T-helper 22 cell (primary cell): ENCODE measurements around the gene UNC5C.
"Not testable (repeated sequence)": the region's sequence is repeated elsewhere in the genome, so short reads cannot be mapped to it uniquely, and the experiment has no call there.

ENCODE experiments used
- DNase-seq: peaks from one replicate; pipeline ENCODE4 v3.0.0-alpha.2; 2020; ENCODE audit warnings: low read depth

The UNC5C gene

GRCh38 chr4:95181996-95182306, 366.8 kb downstream of the UNC5C start:
- no peak for DNase-seq

- peak; percentile 2 for DNase-seq
Observed at GRCh38 chr4:95181243-95181995, 367.4 kb downstream of the UNC5C start.

GRCh38 chr4:95180531-95181242, 368.1 kb downstream of the UNC5C start:
- no peak for DNase-seq

GRCh38 chr4:95178938-95179337, 369.8 kb downstream of the UNC5C start:
- DNase-seq: no peak

GRCh38 chr4:95171377-95171776, 377.4 kb downstream of the UNC5C start:
- not testable (repeated sequence) for DNase-seq

GRCh38 chr4:95170176-95170575, 378.6 kb downstream of the UNC5C start:
- DNase-seq: no peak

DNA sequence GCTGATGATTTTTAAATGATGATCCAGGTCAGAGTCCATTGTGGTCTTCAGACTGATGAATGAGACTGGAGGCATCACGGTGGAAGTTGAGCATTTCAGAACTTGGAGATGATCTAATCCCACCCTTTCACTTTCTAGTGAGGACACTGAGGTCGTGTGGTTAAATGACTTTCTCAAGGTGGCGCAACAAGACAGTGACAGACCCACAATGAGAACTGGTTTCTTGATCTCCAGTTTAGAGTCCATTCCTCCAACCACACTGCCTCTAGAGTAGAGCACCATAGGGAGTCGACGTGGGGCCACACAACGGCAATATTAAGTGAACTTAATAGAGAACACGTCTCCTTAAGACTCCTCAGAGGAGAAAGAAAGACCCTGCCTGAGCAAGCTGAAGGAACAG, 381.0 kb downstream of the UNC5C start:
- DNase-seq: no peak

- DNase-seq: no peak
Observed at GRCh38 chr4:95165926-95166524, 382.7 kb downstream of the UNC5C start.

GRCh38 chr4:95162867-95163266, 385.9 kb downstream of the UNC5C start:
- DNase-seq: no peak

GRCh38 chr4:95161781-95162469, 386.8 kb downstream of the UNC5C start:
- DNase-seq: no peak

DNA sequence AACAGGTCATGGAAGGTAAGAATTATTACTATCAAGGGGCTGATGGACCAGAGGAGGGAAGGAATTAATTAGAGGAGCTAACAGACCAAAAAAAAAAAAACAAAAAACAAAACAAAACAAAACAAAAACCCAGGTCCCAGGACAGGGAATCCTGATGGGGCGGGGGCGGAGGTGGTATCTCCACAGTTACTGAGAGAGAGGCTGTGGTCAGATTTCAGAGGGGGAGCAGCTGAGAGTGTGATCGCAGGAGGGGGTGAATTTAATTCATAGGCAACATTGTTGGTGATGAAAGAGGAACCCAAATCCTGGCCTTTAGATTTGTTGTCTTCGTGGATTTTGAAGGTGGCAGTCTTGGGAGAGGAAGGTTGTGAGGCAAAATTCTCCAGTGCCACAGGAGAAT, 389.4 kb downstream of the UNC5C start:
- DNase-seq: no peak

DNA sequence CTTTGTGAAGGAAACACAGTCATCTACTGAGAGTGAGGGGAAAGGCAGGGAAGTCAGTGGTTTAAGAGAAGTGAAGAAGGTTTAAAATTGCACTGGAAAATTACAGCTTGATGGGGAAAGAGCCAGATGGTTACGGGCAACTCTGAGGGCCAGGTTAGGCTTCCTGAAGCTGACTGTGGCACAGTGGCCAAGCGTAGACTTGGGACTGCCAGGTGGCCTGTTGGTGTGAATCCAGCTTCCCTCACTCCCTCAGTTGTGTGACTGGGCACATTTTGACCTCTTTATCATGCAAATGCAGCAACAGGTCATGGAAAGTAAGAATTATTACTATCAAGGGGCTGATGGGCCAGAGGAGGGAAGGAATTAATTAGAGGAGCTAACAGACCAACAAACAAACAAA, 390.1 kb downstream of the UNC5C start:
- no peak for DNase-seq

DNA sequence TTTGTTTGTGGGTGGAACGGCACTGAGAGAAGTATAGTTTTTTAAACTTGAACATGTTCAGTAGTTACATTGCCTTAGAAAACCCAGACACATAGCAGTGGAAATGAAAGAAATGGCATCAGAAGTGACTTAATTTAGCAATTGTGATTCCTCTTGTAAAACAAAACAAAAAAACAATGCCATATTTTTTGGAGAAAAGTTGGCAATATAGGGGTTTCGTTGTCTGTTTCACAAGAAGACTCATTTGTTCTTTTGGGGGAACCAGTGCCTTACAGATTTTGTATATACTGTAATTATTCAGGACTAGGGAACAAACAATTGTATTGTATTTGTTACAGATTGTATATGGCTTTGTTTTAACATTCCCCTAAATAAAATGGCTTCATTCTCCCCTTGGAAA, 390.7 kb downstream of the UNC5C start:
- DNase-seq: no peak

DNA sequence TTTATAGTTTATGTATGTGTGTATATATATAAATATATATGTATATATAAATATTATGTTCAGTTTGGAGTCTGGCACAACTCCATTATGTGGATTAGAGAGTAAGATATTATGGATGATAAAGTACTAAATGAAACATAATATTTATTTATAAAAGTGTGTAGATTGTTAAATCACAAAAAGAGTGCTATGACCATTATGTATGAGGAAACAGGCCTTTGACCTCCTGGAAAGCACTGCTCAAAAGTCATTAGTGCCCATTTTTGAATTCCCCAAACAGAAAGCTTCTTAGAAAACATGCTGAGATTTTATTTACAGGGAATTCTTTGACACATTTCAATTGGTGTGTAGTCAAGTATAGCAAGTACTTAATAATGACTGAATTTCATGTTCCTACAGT, 391.2 kb downstream of the UNC5C start:
- DNase-seq: no peak

DNA sequence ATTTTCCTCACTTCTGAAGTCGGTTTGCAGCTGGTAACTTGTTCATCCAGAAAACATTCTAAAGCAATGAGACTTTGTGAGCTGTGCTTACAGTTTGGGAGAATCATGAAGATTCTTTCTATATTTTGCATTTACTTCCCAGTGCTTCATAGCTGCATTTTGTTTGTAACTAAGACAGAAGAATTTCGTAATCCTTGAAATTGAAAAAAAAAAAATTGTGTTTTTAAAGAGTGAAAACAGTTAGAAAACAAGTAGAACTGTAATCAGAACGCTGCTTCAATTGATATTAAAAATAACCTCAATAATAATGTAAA, 392.4 kb downstream of the UNC5C start:
- DNase-seq: no peak

GRCh38 chr4:95155759-95156451, 392.9 kb downstream of the UNC5C start:
- DNase-seq: no peak

DNA sequence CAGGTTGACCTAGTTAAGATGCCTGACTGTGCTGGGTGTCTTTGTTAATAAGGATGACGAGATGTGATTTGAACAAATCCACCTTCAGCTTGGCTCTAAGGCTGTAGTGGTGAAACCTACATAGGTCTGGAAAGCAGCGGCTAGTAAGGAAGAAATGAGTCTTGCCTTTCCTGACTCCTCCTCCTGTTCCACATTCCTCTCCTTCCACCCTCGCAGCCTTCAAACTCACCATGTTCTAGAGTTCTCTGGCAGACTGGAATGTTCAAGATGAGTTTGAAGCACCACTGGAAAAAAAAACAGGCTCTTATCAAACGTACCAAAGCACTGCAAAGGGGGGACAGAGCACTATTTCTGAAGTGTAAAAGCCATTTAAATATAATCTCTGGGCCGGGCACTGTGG, 395.6 kb downstream of the UNC5C start:
- DNase-seq: no peak

- DNase-seq: no peak
Observed at GRCh38 chr4:95151255-95151654, 397.5 kb downstream of the UNC5C start.

DNA sequence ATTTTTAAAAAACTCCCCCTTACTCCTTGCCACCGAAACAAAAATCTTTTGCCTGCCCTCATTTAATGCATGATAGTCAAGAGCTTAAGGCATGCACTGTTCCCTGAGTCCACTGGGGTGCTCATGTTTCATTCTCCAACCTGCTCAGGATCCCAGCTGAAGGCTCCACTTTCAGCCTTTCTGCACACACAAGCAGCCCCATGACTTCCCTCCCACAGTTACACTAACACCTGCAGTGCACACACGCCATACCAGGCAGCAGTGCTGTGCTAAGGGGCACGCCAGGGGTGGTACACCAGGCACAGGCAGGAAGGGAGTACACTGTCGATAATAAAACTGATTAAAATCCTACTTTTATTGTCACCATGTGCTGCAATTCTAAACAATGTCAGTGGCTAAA, 405.8 kb downstream of the UNC5C start:
- DNase-seq: no peak

- DNase-seq: no peak
Observed at GRCh38 chr4:95141361-95141760, 407.4 kb downstream of the UNC5C start.

DNA sequence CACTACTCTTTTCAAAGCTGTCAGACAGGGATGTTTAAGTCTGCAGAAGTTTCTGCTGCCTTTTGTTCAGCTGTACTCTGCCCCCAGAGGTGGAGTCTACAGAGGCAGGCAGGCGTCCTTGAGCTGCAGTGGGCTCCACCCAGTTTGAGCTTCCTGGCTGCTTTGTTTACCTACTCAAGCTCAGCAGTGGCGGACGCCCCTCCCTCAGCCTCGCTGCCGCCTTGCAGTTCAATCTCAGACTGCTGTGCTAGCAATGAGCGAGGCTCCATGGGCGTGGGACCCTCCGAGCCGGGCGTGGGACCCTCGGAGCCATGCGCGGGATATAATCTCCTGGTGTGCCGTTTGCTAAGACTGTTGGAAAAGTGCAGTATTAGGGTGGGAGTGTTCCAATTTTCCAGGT, 409.3 kb downstream of the UNC5C start:
- not testable (repeated sequence) for DNase-seq

GRCh38 chr4:95134016-95134415, 414.8 kb downstream of the UNC5C start:
- DNase-seq: not testable (repeated sequence)
